ES-I3 (cell line): Measurements from ENCODE around the gene OBP2A.

ENCODE experiments used
- H3K36me3 ChIP-seq: 2 replicates; pipeline ENCODE4 v1.6.1; 2013; ENCODE audit warnings: mild to moderate bottlenecking, low read length, control low read depth, moderate library complexity; ENCODE audit not compliant: insufficient read depth
- H3K4me1 ChIP-seq: 2 replicates; pipeline ENCODE4 v1.6.1; 2013; ENCODE audit warnings: mild to moderate bottlenecking, control low read depth, low read length; ENCODE audit not compliant: insufficient read depth
- H3K9ac ChIP-seq: 2 replicates; pipeline ENCODE4 v1.6.1; 2013; ENCODE audit warnings: low read depth, mild to moderate bottlenecking, low read length, moderate library complexity
- H3K9me3 ChIP-seq: 2 replicates; pipeline ENCODE4 v1.6.1; 2013; ENCODE audit warnings: mild to moderate bottlenecking, low read length, moderate library complexity; ENCODE audit not compliant: control insufficient read depth, insufficient read depth

Gene OBP2A

DNA sequence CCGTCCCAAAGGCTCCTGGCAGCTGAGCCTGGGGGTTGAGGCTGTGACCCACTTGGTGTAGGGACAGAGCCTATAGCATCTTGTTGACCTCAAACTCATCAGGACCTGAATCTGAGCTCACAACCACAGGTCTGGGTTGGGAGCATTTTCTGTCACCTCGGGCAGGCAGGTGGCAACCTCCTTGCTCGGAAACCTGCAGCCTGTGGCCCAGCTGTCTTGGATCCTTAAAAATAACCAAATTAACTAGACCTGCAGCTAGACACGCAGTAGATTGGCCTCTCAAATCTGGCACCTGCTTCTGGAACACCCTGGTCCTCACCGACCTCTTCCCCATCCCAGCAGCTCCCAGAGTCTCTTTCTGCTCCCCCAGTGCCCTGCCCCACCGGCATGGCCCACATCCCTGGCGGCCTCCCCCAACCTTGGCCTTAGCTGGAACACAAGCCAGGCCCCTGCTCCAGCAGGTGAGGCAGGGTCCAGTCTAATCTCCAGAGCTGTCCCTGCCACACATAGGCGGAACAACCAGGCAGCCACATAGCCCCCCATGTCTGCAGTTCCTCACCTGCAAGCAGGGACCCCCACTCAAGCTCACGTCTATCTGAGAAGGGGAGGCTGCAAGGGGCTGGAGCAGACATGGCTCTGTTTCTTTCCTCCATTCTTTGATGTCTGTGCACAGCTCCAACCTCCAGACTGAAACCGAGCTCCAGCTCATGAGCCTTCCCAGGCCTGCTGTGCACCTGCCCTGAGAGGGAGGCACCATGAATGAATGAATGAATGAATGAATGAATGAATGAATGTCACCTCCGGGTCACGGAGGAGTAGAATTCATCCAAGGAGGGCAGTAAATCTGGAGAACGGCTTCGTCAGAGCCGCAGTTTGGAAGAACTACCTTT lies 43.9 kb downstream of the OBP2A start:
- Histone ChIP-seq H3K9ac (no peak overlapping the region), H3K36me3 (no peaks in the 10 kb centered on the region), H3K4me1 (no peaks in the 10 kb centered on the region; the same call in 1 of the 2 replicates), H3K9me3 (no peaks in the 10 kb centered on the region)

DNA sequence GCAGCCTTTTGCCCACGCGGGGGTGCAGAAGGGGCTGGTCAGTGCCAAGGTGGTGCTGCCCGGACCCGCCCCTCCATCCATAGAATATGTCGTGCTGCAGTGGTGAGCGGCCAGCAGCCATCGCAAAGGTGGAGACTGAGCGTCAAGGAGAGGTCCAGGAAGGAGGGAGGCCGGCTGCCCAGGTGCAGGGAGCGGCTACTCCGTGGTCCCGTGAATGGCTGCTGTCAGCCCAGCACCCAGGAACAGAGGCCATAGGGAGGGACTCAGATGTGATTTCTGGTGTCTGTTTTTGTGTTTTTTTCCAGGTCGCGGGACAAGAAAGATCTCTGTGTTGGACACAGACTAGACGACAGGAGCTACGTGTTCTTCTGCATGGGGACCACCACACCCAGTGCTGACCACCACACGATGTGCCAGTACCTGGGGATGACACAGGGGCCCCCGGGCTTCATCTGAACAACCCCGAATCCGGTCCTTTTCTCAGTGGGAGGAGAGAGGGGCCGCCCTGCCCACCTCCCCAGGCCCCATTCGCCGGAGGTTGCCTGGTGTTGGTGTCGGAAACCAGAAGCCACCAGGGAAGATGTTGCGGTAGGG lies 44.7 kb downstream of the OBP2A start:
- Histone ChIP-seq H3K9me3 (no peaks in the 10 kb centered on the region), H3K9ac (no peak overlapping the region), H3K4me1 (no peaks in the 10 kb centered on the region; the same call in 1 of the 2 replicates), H3K36me3 (no peaks in the 10 kb centered on the region)

DNA sequence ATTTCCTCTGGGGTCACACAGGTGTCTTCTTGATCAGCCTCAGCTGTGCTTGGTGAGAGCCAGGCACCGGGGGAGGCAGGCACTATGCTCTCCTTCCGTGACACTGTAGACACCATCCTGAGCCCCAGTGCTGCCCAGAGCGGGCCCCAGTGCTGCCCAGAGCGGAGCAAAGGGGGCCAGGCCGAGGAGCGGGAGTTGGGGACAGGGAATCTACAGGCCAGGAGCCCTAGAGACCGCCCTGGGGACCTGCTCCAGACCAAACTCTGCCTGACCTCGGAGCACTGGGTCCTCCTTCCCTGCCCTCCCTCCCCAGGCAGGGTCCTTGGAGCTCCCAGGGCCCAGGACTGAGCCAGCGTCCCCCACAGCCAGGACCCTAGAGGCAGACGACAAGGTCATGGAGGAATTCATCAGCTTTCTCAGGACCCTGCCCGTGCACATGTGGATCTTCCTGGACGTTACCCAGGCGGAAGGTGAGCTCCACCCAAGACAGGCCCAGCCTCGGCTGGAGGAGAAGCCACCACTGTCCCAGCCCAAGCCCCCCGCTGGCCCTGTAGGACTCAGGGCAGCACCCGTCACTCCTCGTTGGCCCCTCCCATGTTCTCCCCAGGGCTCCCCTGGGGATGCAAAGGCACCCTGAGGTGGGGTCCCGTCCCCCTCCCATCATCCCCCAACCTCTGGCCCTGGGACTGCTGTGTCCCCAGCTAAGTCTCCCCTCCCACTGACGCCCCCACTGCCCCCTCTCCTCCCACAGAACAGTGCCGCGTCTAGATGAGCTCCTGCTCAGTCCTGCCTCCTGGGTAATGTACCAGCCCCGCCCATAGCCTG lies 45.8 kb downstream of the OBP2A start:
- Histone ChIP-seq H3K4me1 (no peaks in the 10 kb centered on the region; the same call in 1 of the 2 replicates), H3K36me3 (no peaks in the 10 kb centered on the region), H3K9me3 (no peaks in the 10 kb centered on the region; the same call in 1 of the 2 replicates), H3K9ac (no peak overlapping the region)

DNA sequence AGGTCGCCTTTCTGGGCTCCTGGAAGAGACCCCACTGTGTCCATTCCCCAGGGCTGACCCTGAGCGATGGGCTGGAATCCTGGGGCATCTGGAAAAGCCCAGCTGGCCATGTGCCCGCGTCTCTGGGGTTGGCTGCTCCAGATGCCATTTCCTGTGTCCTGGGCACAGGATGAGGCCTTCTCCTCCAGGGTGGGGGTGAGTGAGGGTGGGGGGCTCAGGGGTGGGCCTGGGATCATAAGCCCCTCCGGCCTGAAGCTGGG lies 46.3 kb downstream of the OBP2A start:
- Histone ChIP-seq H3K36me3 (no peaks in the 10 kb centered on the region), H3K9me3 (no peaks in the 10 kb centered on the region; the same call in 1 of the 2 replicates), H3K9ac (no peak overlapping the region), H3K4me1 (no peaks in the 10 kb centered on the region; the same call in 1 of the 2 replicates)

DNA sequence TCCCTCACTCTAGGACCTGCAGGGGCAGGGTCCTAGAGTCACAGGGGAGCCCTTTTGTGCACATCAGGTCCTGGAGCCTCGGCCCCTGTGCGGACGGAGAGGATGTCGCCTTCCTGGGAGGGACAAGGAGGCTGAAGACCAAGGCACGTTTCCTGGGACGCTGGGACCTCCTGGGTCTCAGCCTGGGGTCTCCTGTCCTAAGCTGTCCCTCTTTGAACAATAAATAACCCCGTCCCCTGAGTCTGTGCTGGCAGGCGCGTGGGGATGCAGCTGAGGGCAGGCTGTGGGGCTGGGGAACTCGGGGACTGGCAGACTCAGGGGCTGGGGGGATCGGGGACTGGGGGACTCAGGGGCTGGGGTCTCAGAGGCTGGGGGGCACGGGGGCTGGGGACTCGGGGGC lies 46.7 kb downstream of the OBP2A start:
- Histone ChIP-seq H3K36me3 (no peaks in the 10 kb centered on the region), H3K4me1 (no peaks in the 10 kb centered on the region; the same call in 1 of the 2 replicates), H3K9me3 (no peaks in the 10 kb centered on the region; the same call in 1 of the 2 replicates), H3K9ac (no peak overlapping the region)

DNA sequence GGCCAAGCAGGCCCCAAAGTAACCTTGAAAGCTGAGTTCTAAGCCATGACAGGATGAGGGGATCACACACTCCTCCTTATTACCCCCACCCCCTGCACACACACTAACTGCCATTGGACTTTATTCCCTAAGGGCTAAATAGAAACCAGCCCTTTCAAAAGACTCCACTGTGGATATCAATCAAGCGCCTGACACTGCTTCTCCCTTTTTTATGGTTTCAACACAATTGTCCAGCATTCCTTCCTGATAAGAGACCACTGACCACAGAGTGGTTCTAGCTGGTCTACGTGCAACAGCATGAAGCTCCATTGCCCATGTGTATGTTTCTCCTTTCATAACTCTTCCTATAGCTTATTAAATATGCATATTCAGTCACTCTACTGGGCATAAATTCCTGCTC lies 50.3 kb downstream of the OBP2A start:
- Histone ChIP-seq H3K9ac (no peak overlapping the region), H3K4me1 (no peaks in the 10 kb centered on the region), H3K9me3 (no peaks in the 10 kb centered on the region; the same call in 1 of the 2 replicates), H3K36me3 (no peaks in the 10 kb centered on the region)
